Endothelial cell of hepatic sinusoid (primary cell): ENCODE results near the gene ASF1B.
"Not testable (repeated sequence)": the region's sequence is repeated elsewhere in the genome, so short reads cannot be mapped to it uniquely, and the experiment has no call there.

ENCODE experiments used
- in situ Hi-C: cut with HindIII; loops from 2 replicates; pipeline ENCODE4 v1.10.0; 2017; ENCODE audit warnings: low sequenced_read_pairs

The ASF1B gene

GRCh38 chr19:14136509-14137281, at the start of gene ASF1B:
Gene ASF1B, minus strand, starts transcription at chr19:14136589. Its CDS starts 133 bp downstream, at chr19:14136456.
- in situ Hi-C loops, result loop anchor here (5.0 to 10.0 kb wide), 4 partner anchors 59 to 276 kb away; no protein-coding TSS in a partner anchor

- in situ Hi-C loops, result not testable (repeated sequence)
Measured at GRCh38 chr19:14185691-14186090, 49.3 kb upstream of the ASF1B start.

GRCh38 chr19:14185158-14185557, 48.8 kb upstream of the ASF1B start:
- in situ Hi-C loops, result no loop called here

- in situ Hi-C loops, result no loop called here
Measured at GRCh38 chr19:14183741-14184350, 47.5 kb upstream of the ASF1B start.

GRCh38 chr19:14182476-14182875, 46.1 kb upstream of the ASF1B start:
- in situ Hi-C loops, result no loop called here

GRCh38 chr19:14181906-14182305, 45.5 kb upstream of the ASF1B start:
- in situ Hi-C loops, result no loop called here

GRCh38 chr19:14181199-14181598, 44.8 kb upstream of the ASF1B start:
- in situ Hi-C loops, result not testable (repeated sequence)

- in situ Hi-C loops, result no loop called here
Measured at GRCh38 chr19:14177496-14178074, 41.2 kb upstream of the ASF1B start.

- in situ Hi-C loops, result no loop called here
Measured at GRCh38 chr19:14175351-14175792, 39.0 kb upstream of the ASF1B start.

- in situ Hi-C loops, result no loop called here
Measured at GRCh38 chr19:14174883-14175282, 38.5 kb upstream of the ASF1B start.

GRCh38 chr19:14168993-14169392, 32.6 kb upstream of the ASF1B start:
- in situ Hi-C loops, result loop anchor here (10.0 kb wide), 1 partner anchor 96 kb away; no protein-coding TSS in a partner anchor

- in situ Hi-C loops, result loop anchor here (10.0 kb wide), 1 partner anchor 96 kb away; no protein-coding TSS in a partner anchor
Measured at GRCh38 chr19:14168259-14168972, 32.0 kb upstream of the ASF1B start.

GRCh38 chr19:14167576-14168138, 31.3 kb upstream of the ASF1B start:
- in situ Hi-C loops, result loop anchor here (10.0 kb wide), 1 partner anchor 97 kb away; no protein-coding TSS in a partner anchor

- in situ Hi-C loops, result loop anchor here (10.0 kb wide), 1 partner anchor 98 kb away; no protein-coding TSS in a partner anchor
Measured at GRCh38 chr19:14166999-14167575, 30.7 kb upstream of the ASF1B start.

GRCh38 chr19:14165990-14166830, 29.8 kb upstream of the ASF1B start:
- in situ Hi-C loops, result loop anchor here (10.0 kb wide), 1 partner anchor 99 kb away; no protein-coding TSS in a partner anchor

GRCh38 chr19:14164724-14165493, 28.5 kb upstream of the ASF1B start:
- in situ Hi-C loops, result loop anchor here (10.0 kb wide), 1 partner anchor 100 kb away; no protein-coding TSS in a partner anchor

GRCh38 chr19:14164082-14164481, 27.7 kb upstream of the ASF1B start:
- in situ Hi-C loops, result loop anchor here (10.0 kb wide), 1 partner anchor 101 kb away; no protein-coding TSS in a partner anchor

- in situ Hi-C loops, result loop anchor here (10.0 kb wide), 1 partner anchor 102 kb away; no protein-coding TSS in a partner anchor
Measured at GRCh38 chr19:14162871-14163297, 26.5 kb upstream of the ASF1B start.
